Aorta (tissue), 5 donors: ENCODE results near the gene SEZ6L. TPM values are rescaled to one million over a fixed set of nuclear protein-coding genes. Genes with fewer than 3 reads are reported as not detected.

Experiments used
- ATAC-seq: fragments of 200-7000 bp; cut with Tn5 transposase; one replicate; pipeline ENCODE4 v1.9.1; 2022; ENCODE audit warnings: moderate library complexity; ENCODE audit not compliant: low FRiP score
- DNase-seq, 2 donors: peaks; one replicate each; pipeline ENCODE4 v3.0.0-alpha.2; 2020
- H3K27ac ChIP-seq, 2 donors: one replicate each; pipeline ENCODE4 v1.5.1; 2013; ENCODE audit warnings: low read length in 2 of 2, mild to moderate bottlenecking in 2 of 2, moderate library complexity in 2 of 2, control low read depth in 1 of 2, inconsistent platforms in 1 of 2, low read depth in 1 of 2
- H3K27me3 ChIP-seq, 2 donors: one replicate each; pipeline ENCODE4 v1.6.1; 2013; ENCODE audit warnings: control low read depth in 1 of 2, low read length in 1 of 2, mild to moderate bottlenecking in 1 of 2, moderate library complexity in 1 of 2; ENCODE audit not compliant: insufficient read depth in 2 of 2, control insufficient read depth in 1 of 2
- H3K36me3 ChIP-seq, 2 donors: one replicate each; pipeline ENCODE4 v1.6.1; 2013; ENCODE audit warnings: control low read depth in 1 of 2, low read length in 1 of 2, mild to moderate bottlenecking in 1 of 2; ENCODE audit not compliant: insufficient read depth in 2 of 2, control insufficient read depth in 1 of 2
- H3K4me1 ChIP-seq, 2 donors: one replicate each; pipeline ENCODE4 v1.6.1; 2013; ENCODE audit warnings: low read length in 2 of 2, control low read depth in 1 of 2, mild to moderate bottlenecking in 1 of 2, moderate library complexity in 1 of 2; ENCODE audit not compliant: insufficient read depth in 2 of 2, control insufficient read depth in 1 of 2
- H3K4me3 ChIP-seq, 2 donors: one replicate each; pipeline ENCODE4 v1.5.1; 2013; ENCODE audit warnings: low read length in 2 of 2, control low read depth in 1 of 2, mild to moderate bottlenecking in 1 of 2
- H3K9me3 ChIP-seq: one replicate; pipeline ENCODE4 v1.6.1; 2013; ENCODE audit warnings: mild to moderate bottlenecking, low read length; ENCODE audit not compliant: control insufficient read depth
- WGBS, 2 donors: extraction: QIAGEN DNeasy Blood & Tissue Kit; methylation state at CpG; one replicate each; pipeline ENCODE4 v1.1.7; 2013; 5-methylcytosine and 5-hydroxymethylcytosine counted together
- intact Hi-C, 2 donors: fragments of 100-400 bp; cut with DNase I; formaldehyde crosslinking; loops; one replicate each; pipeline versions ENCODE4 v1.14.2 to v1.15.0; 2022
- polyA plus RNA-seq, 2 donors: library from polyadenylated mRNA; stranded (reverse); fragments of 200-250 nt; gene quantifications; one replicate each; pipeline ENCODE4 v1.2.3, GENCODE V29; 2013
- total RNA-seq, 2 donors: library from RNA; stranded (reverse); fragmentation: NEBNext Ultra II Directional; extraction: Animal tissue kit (Norgen Biotek cat#: 25700); gene quantifications; one replicate each; pipeline ENCODE4 v1.2.1, GENCODE V29; 2021
- donor health status: healthy with polysubstance abuse.
- donor health status: Bipolar disorder and iron deficiency.
- donor health status: DM: no; HTN: no; CAD: no.
- donor health status: DM: no; HTN: no; CAD: no.
- donor health status: DM: yes; HTN: yes; CAD: no.

The SEZ6L gene
- total and polyA plus RNA-seq, 4 donors = 0.18 TPM; not detected in 3

DNA sequence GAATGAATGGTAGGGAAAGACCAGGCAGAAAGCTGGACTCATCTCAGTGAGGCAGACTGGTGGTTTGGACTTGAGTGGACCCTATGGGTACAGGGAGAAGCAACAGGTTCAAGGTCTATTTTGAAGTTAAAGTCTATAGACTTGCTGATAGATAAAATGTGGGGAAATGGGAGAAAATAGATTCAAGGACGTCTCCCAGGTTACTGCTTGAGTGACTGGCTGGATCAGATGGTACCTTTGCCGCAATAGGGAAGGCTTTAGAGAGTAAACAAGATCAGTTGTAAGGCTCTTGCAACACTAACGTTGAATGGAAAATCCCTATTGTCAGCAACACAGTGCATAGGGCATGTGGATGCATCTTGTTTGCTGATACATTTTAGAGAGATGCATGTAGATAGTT is 27.4 kb downstream of the SEZ6L start:
- H3K9me3 ChIP-seq = no peaks in the 10 kb centered on the region
- no peak overlapping the region for H3K27ac ChIP-seq
- intact Hi-C loops = no loop called here
- no peak overlapping the region for H3K4me3 ChIP-seq
- ATAC-seq (no peak), DNase-seq (no peak)
- H3K27me3 ChIP-seq = no peaks in the 10 kb centered on the region
- WGBS, 2 donors = 63 to 78% methylated on average over 3 of the region's 3 CpGs
- no peaks in the 10 kb centered on the region for H3K4me1 ChIP-seq
- H3K36me3 ChIP-seq = no peaks in the 10 kb centered on the region

DNA sequence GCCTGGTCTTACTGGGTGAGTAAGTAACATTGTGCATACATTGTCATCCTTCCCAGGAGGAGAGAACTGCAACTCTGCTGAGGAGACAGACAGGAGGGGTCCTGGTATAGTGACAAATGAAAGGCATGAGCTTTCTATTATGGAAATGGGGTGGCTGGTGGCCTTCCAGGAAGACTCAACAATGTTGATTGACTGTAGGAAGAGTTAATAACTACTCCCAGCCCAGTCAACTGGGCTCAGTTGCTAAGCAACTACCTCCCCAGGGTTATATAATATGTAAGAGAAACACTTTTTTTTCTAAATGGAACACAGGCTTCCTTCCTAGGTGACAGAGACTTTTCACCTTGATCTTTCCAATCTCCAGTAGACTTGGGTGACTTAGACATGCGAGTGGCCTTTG is 28.2 kb downstream of the SEZ6L start:
- H3K27me3 ChIP-seq = no peaks in the 10 kb centered on the region
- WGBS, 2 donors = 49 to 89% methylated on average over 1 of the region's 1 CpG
- no peaks in the 10 kb centered on the region for H3K36me3 ChIP-seq
- no peak overlapping the region for H3K27ac ChIP-seq
- H3K9me3 ChIP-seq = no peaks in the 10 kb centered on the region
- H3K4me1 ChIP-seq = no peaks in the 10 kb centered on the region
- intact Hi-C loops = no loop called here
- DNase-seq (no peak), ATAC-seq (no peak)
- H3K4me3 ChIP-seq = no peak overlapping the region

DNA sequence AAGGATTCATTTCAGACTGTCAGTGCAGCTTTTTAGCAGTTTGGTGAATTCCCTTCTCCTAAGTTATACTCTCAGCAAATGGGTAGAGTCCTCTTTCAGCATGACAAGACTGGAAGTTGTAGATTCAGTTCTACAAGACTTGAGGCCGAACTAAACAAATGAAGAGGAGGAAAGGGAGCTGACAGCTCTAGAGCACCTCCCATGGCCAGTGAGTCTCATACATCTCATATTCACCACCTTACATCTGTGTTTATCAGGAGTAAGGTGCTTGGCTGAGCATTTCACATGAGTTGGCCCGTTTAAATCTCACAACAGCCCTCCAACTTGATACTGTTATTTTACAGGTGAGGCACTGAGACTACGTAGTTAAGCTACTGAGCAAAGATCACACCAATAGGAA is 30.4 kb downstream of the SEZ6L start:
- H3K4me3 ChIP-seq = no peak overlapping the region
- ATAC-seq = no peak
- H3K27ac ChIP-seq = no peak overlapping the region
- H3K27me3 ChIP-seq = no peaks in the 10 kb centered on the region
- DNase-seq = no peak
- H3K4me1 ChIP-seq = no peaks in the 10 kb centered on the region
- H3K36me3 ChIP-seq = no peaks in the 10 kb centered on the region
- H3K9me3 ChIP-seq = no peaks in the 10 kb centered on the region
- WGBS, 2 donors = 45 to 52% methylated on average over 3 of the region's 3 CpGs
- intact Hi-C loops = no loop called here

DNA sequence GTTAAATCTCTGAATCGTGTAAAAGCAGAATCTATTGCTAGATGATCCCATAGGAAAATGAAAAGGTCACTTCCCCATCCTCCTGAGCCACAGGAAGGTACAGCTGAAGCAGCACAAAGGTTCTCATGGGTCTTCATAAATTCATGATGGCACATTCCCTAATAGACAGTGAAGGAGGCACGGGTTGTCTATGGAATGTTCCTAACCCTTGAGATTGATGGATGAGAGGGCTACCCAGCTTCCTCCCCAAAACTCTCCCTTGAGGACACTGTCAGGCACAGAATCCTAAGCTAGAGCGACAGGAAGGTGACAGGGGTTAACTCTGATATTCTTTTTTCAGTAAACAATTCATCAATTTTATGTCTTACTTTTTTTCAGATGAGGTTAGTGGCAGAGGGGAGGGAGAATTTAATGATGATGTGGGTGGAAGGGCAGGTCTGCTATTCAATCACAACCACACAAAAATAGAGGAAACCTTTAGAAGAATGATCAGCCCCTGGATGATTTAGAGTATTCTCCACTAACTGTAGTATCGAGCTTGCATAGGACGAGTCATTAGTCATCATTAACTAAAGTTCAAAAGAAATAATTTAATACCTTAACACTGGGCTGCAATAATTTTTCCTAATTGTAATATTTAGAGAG is 33.1 kb downstream of the SEZ6L start:
- Histone ChIP-seq H3K36me3 (no peaks in the 10 kb centered on the region), H3K9me3 (no peaks in the 10 kb centered on the region), H3K4me1 (no peaks in the 10 kb centered on the region), H3K27ac (no peak overlapping the region), H3K4me3 (no peak overlapping the region), H3K27me3 (no peaks in the 10 kb centered on the region)
- 22 to 28% methylated on average over 5 of the region's 5 CpGs for WGBS, 2 donors
- intact Hi-C loops = no loop called here
- no peak for ATAC-seq
- DNase-seq = no peak

DNA sequence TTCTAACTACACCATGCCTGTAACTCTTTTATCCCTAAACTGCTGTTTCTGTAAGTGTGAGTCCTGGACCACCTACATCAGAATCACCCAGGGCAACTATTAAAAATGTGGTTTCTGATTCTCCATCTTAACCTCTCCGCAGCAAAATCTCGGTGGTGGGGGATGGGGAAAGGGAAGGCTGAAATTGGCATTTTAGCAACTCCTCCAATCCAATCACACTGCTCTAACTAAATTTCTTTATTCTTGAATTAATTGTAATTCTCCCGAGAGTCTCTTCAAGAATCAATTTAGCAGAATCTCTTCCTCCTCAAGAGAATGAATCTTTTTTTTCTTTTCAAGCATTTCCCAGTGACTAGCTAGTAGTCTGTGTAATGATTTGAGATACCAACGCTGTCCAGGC is 36.2 kb downstream of the SEZ6L start:
- Histone ChIP-seq H3K27me3 (peaks cover 0 to 1% of the 10 kb centered on the region in 2 donors), H3K27ac (no peak overlapping the region), H3K4me1 (no peaks in the 10 kb centered on the region), H3K4me3 (no peak overlapping the region), H3K36me3 (no peaks in the 10 kb centered on the region), H3K9me3 (no peaks in the 10 kb centered on the region)
- WGBS, 2 donors = 82 to 86% methylated on average over 4 of the region's 4 CpGs
- ATAC-seq (no peak), DNase-seq (no peak)
- intact Hi-C loops = no loop called here

DNA sequence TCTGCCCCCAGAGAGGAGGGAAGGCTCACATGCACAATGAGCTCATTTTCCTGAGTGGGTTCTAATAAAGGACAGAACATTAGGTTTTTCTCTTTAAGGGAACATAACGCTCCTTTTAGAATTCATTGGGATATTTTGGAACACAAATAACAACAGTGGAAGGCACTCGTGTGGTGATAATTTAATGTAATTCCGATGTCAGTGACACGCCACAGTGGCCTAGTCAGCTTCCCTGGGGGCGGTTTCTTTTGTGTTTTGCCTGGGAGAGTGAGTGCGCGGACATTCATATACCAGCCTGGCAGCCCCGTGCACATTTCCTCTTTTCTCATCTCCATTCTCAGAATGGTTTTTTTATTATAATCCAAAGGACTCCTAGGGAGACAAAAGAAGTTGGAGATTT is 41.1 kb downstream of the SEZ6L start:
- Histone ChIP-seq H3K4me1 (no peaks in the 10 kb centered on the region), H3K36me3 (no peaks in the 10 kb centered on the region), H3K27me3 (peaks cover 0 to 3% of the 10 kb centered on the region in 2 donors), H3K27ac (no peak overlapping the region), H3K9me3 (no peaks in the 10 kb centered on the region), H3K4me3 (no peak overlapping the region)
- 59 to 63% methylated on average over 8 of the region's 8 CpGs for WGBS, 2 donors
- no peak for ATAC-seq
- DNase-seq = no peak
- intact Hi-C loops = no loop called here

DNA sequence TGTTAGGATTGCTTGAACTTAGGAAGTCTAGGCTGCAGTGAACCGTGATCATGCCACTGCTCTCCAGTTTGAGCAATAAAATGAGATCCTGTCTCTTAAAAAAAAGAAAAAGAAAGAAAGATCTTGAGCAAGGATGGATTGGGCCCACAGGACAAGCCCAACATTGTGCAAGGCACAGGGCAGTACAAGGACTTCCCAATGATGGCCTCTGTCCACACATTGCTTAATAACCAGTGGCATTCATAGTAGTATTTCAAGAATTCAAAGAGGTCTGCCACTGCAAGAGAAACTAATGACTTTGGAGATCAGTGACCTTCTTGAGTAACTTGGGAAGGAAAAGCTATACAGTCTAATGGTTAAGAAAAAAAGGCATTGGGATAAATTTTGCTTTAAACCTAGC is 44.6 kb downstream of the SEZ6L start:
- ATAC-seq (no peak), DNase-seq (no peak)
- WGBS, 2 donors = 37 to 63% methylated on average over 1 of the region's 1 CpG
- H3K27ac ChIP-seq = no peak overlapping the region
- intact Hi-C loops = no loop called here
- H3K4me1 ChIP-seq = no peaks in the 10 kb centered on the region
- H3K27me3 ChIP-seq = peaks cover 0 to 5% of the 10 kb centered on the region in 2 donors
- H3K4me3 ChIP-seq = no peak overlapping the region
- H3K9me3 ChIP-seq = no peaks in the 10 kb centered on the region
- H3K36me3 ChIP-seq = no peaks in the 10 kb centered on the region

DNA sequence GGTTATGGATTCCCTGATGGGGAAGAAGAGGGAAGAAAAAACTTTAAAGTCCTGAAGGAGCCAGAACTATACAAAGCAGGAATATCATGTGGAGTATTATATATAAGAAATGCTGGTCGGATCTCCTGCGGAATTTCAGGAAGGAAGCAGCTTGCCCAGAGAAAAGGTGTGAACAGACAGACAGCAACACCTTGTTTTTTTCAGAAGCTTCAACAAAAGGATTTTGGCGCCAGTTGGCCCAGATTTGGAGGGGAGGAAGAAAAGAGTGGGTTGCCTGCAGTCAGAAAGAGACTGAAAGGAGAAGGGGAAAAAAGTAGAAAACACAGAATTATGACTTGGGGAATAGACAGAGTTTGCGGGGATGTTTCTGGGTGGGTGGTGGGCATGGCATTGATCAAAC is 45.2 kb downstream of the SEZ6L start:
- no peak for ATAC-seq
- WGBS, 2 donors = 68 to 76% methylated on average over 4 of the region's 4 CpGs
- Histone ChIP-seq H3K27me3 (peaks cover 0 to 5% of the 10 kb centered on the region in 2 donors), H3K9me3 (no peaks in the 10 kb centered on the region), H3K4me1 (no peaks in the 10 kb centered on the region), H3K4me3 (no peak overlapping the region), H3K27ac (no peak overlapping the region), H3K36me3 (no peaks in the 10 kb centered on the region)
- intact Hi-C loops = no loop called here
- DNase-seq = no peak

DNA sequence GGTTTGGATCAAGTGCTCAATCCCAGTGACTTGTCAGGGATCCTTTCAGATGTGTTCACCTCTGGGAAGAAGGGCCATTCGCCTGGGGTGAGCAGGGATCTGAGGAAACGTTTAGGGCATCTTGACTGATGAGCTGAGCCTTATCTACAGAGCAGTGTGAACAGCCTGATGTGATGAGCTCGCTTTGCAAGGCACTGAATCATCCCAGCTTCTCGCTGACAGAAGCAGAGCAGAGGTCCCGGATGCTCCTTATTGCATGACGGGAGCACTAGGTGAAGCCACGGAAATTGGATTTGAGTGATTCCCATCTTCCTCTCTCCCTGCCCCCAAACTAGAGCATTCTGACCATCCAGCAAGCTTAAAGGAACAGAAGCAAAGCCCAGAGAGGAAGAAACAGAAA is 46.5 kb downstream of the SEZ6L start:
- H3K4me3 ChIP-seq = no peak overlapping the region
- WGBS, 2 donors = 11 to 15% methylated on average over 7 of the region's 7 CpGs
- intact Hi-C loops = no loop called here
- H3K27me3 ChIP-seq = peaks cover 0 to 5% of the 10 kb centered on the region in 2 donors
- ATAC-seq (no peak), DNase-seq (no peak)
- H3K27ac ChIP-seq = no peak overlapping the region
- no peaks in the 10 kb centered on the region for H3K9me3 ChIP-seq
- H3K4me1 ChIP-seq = no peaks in the 10 kb centered on the region
- H3K36me3 ChIP-seq = no peaks in the 10 kb centered on the region
